Activated naive CD8-positive, alpha-beta T cell treated with anti-CD3 and anti-CD28 coated beads, Interleukin-2, amount 10 ng/mL, durations not matched to agents 7 days and 5 days (primary cell): ENCODE data around the gene THAP3. TPM values are rescaled to one million over a fixed set of nuclear protein-coding genes. Genes with fewer than 3 reads are reported as not detected.
"Not testable (repeated sequence)": the region's sequence is repeated elsewhere in the genome, so short reads cannot be mapped to it uniquely, and the experiment has no call there.

Experiments used
- ATAC-seq: fragments of 150-1000 bp; cut with Tn5 transposase; one replicate; pipeline ENCODE4 v1.10.0; 2021; ENCODE audit warnings: low read depth, moderate library complexity
- POLR2A ChIA-PET: fragments of 350-600 bp; sonication (Branson Sonifier 250); formaldehyde crosslinking; loops from one replicate; lab custom pipeline; 2021; ENCODE audit warnings: antibody characterized with exemption; lab: Charles Lee
- DNase-seq: peaks from one replicate; pipeline ENCODE4 v3.0.0; 2021
- H3K27ac Mint-ChIP-seq: one replicate; pipeline ENCODE4 v1.8.0; 2022; ENCODE audit warnings: mild to moderate bottlenecking, mixed read lengths
- H3K27me3 Mint-ChIP-seq: one replicate; pipeline ENCODE4 v1.8.0; 2022; ENCODE audit warnings: mild to moderate bottlenecking, moderate library complexity, mixed read lengths
- H3K36me3 Mint-ChIP-seq: one replicate; pipeline ENCODE4 v1.8.0; 2021; ENCODE audit warnings: mild to moderate bottlenecking, mixed read lengths
- H3K4me1 Mint-ChIP-seq: one replicate; pipeline ENCODE4 v1.8.0; 2021; ENCODE audit warnings: mixed read lengths
- H3K4me3 Mint-ChIP-seq: one replicate; pipeline ENCODE4 v1.8.0; 2022; ENCODE audit warnings: mild to moderate bottlenecking, moderate library complexity, mixed read lengths
- H3K9me3 Mint-ChIP-seq: one replicate; pipeline ENCODE4 v1.8.0; 2021; ENCODE audit warnings: mixed read lengths
- total RNA-seq, 2 experiments: library from RNA; stranded (reverse); gene quantifications; one replicate each; pipeline ENCODE4 v1.2.3, GENCODE V29; 2021

Gene THAP3
- total RNA-seq, 2 experiments from 2014 or later = 21.5 to 25.4 TPM

GRCh38 chr1:6662468-6662867 lies 37.8 kb downstream of the THAP3 start:
- H3K4me3 Mint-ChIP-seq, H3K4me1 Mint-ChIP-seq, H3K36me3 Mint-ChIP-seq, DNase-seq, H3K27me3 Mint-ChIP-seq, ATAC-seq, H3K27ac Mint-ChIP-seq, H3K9me3 Mint-ChIP-seq, POLR2A ChIA-PET: not testable (repeated sequence)

GRCh38 chr1:6666696-6667095 lies 42.0 kb downstream of the THAP3 start:
- H3K27ac Mint-ChIP-seq = no peak overlapping the region
- no peaks in the 10 kb centered on the region for H3K27me3 Mint-ChIP-seq
- H3K36me3 Mint-ChIP-seq = no peaks in the 10 kb centered on the region
- POLR2A ChIA-PET = interaction anchor here (0.7 kb wide), 1 partner anchor 12 kb away, joined by 7 read pairs; no protein-coding TSS in a partner anchor
- no peaks in the 10 kb centered on the region for H3K9me3 Mint-ChIP-seq
- ATAC-seq (no peak), DNase-seq (no peak)
- no peak overlapping the region for H3K4me3 Mint-ChIP-seq
- no peaks in the 10 kb centered on the region for H3K4me1 Mint-ChIP-seq

- no peak for ATAC-seq
- Mint-ChIP-seq H3K36me3 (no peaks in the 10 kb centered on the region), H3K27ac (no peak overlapping the region)
These were observed 42.5 kb downstream of the THAP3 start for GRCh38 chr1:6667139-6667538.

GRCh38 chr1:6668503-6668902 lies 43.8 kb downstream of the THAP3 start:
- Mint-ChIP-seq H3K4me1 (no peaks in the 10 kb centered on the region), H3K27me3 (no peaks in the 10 kb centered on the region), H3K4me3 (no peak overlapping the region), H3K27ac (no peak overlapping the region), H3K36me3 (peaks cover 2% of the 10 kb centered on the region), H3K9me3 (no peaks in the 10 kb centered on the region)
- no peak for DNase-seq
- POLR2A ChIA-PET = no interaction called here
- ATAC-seq = no peak

More at GRCh38 chr1:6667139-6667538, 42.5 kb downstream of the THAP3 start:
- Mint-ChIP-seq H3K27me3 (no peaks in the 10 kb centered on the region), H3K4me3 (no peak overlapping the region), H3K4me1 (no peaks in the 10 kb centered on the region), H3K9me3 (no peaks in the 10 kb centered on the region)
- POLR2A ChIA-PET = no interaction called here
- DNase-seq = no peak

GRCh38 chr1:6672558-6672957 lies 47.9 kb downstream of the THAP3 start:
- ATAC-seq (no peak), DNase-seq (no peak)
- Mint-ChIP-seq H3K27ac (no peak overlapping the region), H3K4me3 (no peak overlapping the region), H3K27me3 (no peaks in the 10 kb centered on the region), H3K9me3 (no peaks in the 10 kb centered on the region), H3K4me1 (no peaks in the 10 kb centered on the region), H3K36me3 (peaks cover 14% of the 10 kb centered on the region)
- POLR2A ChIA-PET = no interaction called here

- Mint-ChIP-seq H3K36me3 (peaks cover 20% of the 10 kb centered on the region), H3K27me3 (no peaks in the 10 kb centered on the region), H3K4me3 (no peak overlapping the region), H3K9me3 (no peaks in the 10 kb centered on the region), H3K4me1 (no peaks in the 10 kb centered on the region), H3K27ac (no peak overlapping the region)
- POLR2A ChIA-PET = interaction anchor here (0.6 kb wide), 1 partner anchor 122 kb away, joined by 5 read pairs; no protein-coding TSS in a partner anchor
- DNase-seq = no peak
- no peak for ATAC-seq
These were observed 49.2 kb downstream of the THAP3 start for GRCh38 chr1:6673816-6674398.

GRCh38 chr1:6674771-6675170 lies 50.1 kb downstream of the THAP3 start:
- Mint-ChIP-seq H3K4me3 (no peak overlapping the region), H3K27me3 (no peaks in the 10 kb centered on the region), H3K36me3 (peaks cover 22% of the 10 kb centered on the region), H3K4me1 (no peaks in the 10 kb centered on the region), H3K27ac (no peak overlapping the region), H3K9me3 (no peaks in the 10 kb centered on the region)
- DNase-seq = no peak
- POLR2A ChIA-PET = no interaction called here
- ATAC-seq = no peak

GRCh38 chr1:6675941-6676340 lies 51.3 kb downstream of the THAP3 start:
- ATAC-seq (no peak), DNase-seq (no peak)
- POLR2A ChIA-PET = no interaction called here
- H3K36me3 Mint-ChIP-seq = peaks cover 23% of the 10 kb centered on the region
- H3K27ac Mint-ChIP-seq = no peak overlapping the region
- no peak overlapping the region for H3K4me3 Mint-ChIP-seq
- H3K9me3 Mint-ChIP-seq = no peaks in the 10 kb centered on the region
- H3K27me3 Mint-ChIP-seq = no peaks in the 10 kb centered on the region
- H3K4me1 Mint-ChIP-seq = no peaks in the 10 kb centered on the region

Other genes with a start within 250 kb of the THAP3 start
- 10 to 100 TPM; 43.9 to 52.8 TPM for gene ACOT7, start 231.1 kb upstream of the THAP3 start, total RNA-seq
- gene HES2, start 204.9 kb upstream of the THAP3 start, total RNA-seq = under 1 TPM in 1 of 2 experiments, not detected in 1; 0.34 TPM
- gene ESPN, start 200.1 kb upstream of the THAP3 start, total RNA-seq = 1 to 10 TPM; 1.7 to 2.6 TPM
- gene TNFRSF25, start 158.7 kb upstream of the THAP3 start, total RNA-seq = 100 to 1,000 TPM; 137 TPM
- 1 to 10 TPM; 4.7 to 5.0 TPM for gene PLEKHG5, start 133.2 kb upstream of the THAP3 start, total RNA-seq
- gene NOL9, start 70.4 kb upstream of the THAP3 start, total RNA-seq = 10 to 100 TPM; 37.6 to 40.8 TPM
- not detected for gene TAS1R1, start 69.6 kb upstream of the THAP3 start, total RNA-seq
- gene ZBTB48, start 44.9 kb upstream of the THAP3 start, total RNA-seq = 10 to 100 TPM; 42.7 to 52.9 TPM
- gene KLHL21, start 22.0 kb upstream of the THAP3 start, total RNA-seq = 10 to 100 TPM; 39.0 to 42.0 TPM
- gene PHF13, start 11.1 kb upstream of the THAP3 start, total RNA-seq = 10 to 100 TPM; 12.1 TPM
- 10 to 100 TPM; 43.0 to 44.6 TPM for gene DNAJC11, start 76.9 kb downstream of the THAP3 start, total RNA-seq
- 10 to 100 TPM; 45.5 to 45.6 TPM for gene CAMTA1, start 160.6 kb downstream of the THAP3 start, total RNA-seq